Superior temporal gyrus (tissue), 1 donor: ENCODE results near the gene ORC1.

Experiments
- DNase-seq: peaks from one replicate; pipeline ENCODE4 v3.0.0-alpha.2; 2016; ENCODE audit errors: extremely low spot score

The ORC1 gene

DNA sequence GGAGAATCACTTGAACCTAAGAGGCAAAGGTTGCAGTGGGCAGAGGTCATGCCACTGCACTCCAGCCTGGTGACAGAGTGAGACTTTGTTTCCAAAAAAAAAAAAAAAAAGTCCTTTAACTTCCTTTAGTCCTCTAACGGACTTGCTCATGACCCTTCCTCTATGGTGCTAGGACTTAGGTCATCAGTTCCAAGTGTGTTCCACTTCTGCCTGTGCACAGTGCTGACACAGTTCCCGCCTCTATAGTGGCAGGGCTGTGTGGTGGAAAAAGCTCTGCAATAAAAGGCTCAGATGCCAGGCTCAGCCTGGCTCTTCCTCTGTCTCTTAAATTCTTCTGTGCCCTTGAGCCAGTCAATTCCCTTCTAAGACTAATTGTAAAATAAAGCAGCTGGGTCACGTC lies 60.2 kb downstream of the ORC1 start:
- DNase-seq = no peak

DNA sequence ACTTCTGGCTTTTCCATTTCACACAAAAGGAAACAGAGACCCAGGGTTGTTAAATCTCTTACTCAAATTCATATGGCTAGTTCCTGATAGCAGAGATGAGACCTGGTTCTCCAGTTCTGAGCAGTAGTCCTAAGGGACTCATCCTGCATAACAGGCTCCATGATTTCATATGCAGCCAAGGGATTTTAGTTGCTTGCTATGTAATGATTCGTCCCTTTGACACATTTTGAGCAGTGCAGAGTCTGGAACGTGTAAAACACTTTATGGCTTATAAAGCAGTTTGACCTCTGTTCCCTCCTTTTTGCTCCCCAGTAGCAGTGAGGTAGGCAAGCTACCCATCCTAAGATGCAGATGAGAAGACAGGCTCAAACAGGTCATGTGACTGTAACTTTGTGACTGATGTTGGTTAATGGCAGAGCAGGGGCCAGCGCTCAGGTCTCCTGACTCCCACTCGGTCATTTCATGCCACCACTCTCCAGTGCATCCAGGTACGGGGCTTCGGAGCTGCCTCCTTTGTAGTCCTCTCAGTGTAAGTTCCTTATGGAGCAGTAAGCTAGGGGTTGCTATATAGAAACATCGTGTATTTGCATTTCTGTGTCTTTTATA lies 62.5 kb downstream of the ORC1 start:
- DNase-seq = no peak

DNA sequence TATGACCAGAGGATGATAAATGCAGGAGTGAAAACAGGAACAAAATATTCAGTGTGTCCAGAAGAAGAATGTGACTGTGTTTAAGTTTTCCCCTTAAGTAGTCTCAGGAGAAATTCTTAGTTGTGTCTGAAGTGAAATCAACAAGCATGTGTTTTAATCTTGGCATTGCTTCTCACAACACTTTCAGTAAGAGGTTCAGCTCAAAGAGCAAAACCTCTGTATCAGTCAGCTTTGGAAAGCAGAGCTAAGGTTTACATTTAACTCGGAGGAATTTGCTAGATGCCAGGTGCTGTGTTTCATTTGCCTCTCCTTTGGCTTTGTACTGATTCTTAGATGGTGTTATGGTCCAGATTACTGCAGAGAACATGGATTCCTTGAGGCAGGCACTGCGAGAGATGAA lies 66.8 kb downstream of the ORC1 start:
- DNase-seq = no peak

DNA sequence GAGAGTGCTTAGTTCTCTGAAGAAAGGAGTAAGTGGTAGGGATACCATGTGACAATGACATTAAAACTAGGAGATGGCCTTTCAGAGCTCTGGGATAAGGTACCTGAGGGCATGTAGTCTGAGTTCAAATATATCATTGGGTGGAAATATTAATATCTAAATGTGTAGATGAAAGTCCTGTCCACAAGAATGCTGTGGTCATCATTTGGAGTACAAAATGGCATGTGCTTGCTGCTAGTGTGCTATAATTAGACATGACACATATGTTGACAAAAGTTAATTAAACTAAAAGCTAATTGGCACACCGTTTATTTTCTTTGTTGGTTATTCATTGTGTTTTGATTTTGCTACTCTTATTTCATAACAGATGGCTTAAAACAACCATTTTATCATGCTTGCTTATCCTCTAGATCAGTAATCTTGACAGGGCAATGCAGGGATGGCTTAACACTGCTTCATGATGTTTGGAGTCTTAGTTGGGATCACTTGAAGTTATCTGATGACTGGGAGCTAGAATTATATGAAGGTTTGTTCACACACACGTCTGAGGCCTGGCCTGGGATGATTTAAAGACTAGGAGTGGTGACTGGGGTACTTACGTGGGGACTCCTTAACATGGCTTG lies 69.2 kb downstream of the ORC1 start:
- no peak for DNase-seq

DNA sequence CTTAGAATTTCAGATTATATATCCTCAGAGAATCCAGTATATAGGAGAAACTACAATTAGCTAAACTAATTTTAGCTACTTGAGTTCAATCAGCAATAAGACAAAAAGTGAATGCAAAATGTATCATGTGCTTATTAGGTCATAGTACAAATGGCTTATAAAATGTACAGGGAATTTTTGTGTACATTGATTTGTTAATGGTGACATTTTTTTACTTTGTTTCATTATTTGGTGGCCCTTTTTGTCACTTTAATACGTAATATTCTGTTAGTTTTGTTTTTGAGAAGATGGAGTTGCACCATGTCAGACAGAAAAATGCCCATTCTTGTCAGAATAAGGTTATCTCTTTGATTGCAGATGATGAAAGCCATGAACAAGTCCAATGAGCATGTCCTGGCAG lies 71.8 kb downstream of the ORC1 start:
- DNase-seq = no peak

DNA sequence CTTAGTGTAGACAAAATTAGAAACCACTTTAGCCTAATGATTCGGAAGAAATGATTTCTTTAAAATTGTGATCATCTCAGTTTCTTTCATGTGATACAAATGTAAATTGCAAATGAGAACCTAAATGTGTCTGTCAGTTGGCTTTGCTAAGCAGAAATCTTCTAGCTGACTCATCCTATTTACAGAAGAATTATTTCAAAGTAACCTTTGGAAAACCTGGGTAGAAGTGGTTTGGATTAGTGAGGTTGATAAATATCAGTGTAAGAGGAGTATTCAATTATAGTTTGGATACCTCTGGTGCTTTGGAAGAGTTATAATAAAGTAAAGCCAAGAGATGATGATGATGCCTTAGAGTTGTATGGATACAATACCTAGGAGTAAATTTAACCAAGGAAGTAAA lies 75.6 kb downstream of the ORC1 start:
- DNase-seq = no peak

DNA sequence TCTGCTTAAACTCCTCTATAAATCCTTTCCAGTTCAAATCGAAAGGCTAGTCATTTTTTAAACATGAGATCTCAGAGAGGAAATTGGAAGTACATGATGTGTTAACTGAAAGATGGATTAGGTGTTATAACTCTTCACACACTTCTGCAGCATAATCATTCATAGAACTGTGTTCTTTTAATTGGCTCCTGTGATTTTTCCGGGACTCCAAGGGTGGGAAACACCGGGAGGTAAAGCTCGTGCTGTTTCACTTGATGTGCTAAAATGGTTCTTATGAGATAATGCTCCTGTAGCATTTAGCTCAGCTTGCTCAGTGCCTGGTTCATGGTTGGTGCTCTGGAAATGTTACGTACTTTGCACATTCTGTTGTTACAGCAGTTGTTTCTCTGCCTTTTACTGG lies 78.4 kb downstream of the ORC1 start:
- DNase-seq = no peak

DNA sequence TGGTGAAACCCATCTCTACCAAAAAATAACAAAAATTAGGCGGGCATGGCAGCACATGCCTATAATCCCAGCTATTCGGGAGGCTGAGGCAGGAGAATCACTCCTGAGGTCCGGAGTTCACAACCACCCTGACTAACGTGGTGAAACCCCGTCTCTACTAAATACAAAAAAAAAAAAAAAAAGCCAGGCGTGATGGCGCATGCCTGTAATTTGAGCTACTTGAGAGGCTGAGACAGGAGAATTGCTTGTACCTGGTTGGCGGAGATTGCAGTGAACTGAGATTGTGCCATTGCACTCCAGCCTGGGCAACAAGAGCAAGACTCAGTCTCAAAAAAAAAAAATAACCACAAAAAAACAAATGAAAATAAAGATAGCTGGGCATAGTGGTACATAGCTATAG lies 80.5 kb downstream of the ORC1 start:
- DNase-seq = no peak
